Measurements from ENCODE around the gene ARRB1. TPM values are rescaled to one million over a fixed set of nuclear protein-coding genes. Genes with fewer than 3 reads are reported as not detected.

ARRB1 gene
- total and polyA plus RNA-seq, 2 of the 13 experiments (the other 11 are each of a cell fraction or from before 2014, with no cell fraction given): 22.5 to 35.7 TPM

DNA sequence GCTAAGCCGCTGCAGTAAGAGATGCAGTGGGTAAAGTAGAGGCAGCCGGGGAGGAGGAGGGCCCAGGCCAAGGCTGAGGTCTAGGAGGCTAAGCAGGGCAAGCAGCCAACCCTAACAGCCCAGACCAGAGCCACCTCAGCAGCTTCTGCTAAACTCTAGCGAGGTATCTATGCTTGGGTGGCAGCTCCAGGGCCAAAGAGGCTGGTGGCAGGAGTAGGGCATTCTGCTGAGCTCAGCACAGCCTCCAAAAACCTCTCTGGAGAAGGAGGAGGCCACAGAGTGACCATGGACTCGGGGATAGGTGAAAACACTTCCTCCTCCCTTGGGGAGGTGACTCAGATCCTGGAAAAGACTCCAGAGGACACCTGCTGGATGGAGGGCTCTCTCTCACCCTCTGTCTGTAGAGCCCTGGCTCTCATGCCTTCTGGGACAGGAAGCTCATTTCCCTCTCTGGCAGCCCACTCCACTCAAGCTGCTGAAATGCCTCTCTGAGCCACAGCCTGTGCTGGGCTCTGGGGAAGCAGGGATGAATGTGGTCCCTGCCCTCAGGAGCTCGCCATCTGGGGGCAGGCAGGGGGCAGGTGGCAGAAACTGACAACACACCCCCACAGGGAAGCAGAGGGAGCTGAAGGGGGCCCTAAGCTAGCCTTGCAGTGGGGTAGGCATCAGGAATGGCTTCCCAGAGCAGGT is 127.4 kb downstream of the ARRB1 start:
- no TSS peak for BruUV-seq (replicated peaks)
- intact Hi-C loops (cut with micrococcal nuclease; ENCODE audit: unreplicated experiment) (no loop called here), in situ Hi-C loops (cut with HindIII; ENCODE audit: extremely low pct_ligation_motif_present, low pct_unique_long_range_greater_than_20kb) (no loop called here)
- Histone ChIP-seq H3K9ac (ENCODE audit: insufficient read depth, low read depth, low read length) (no peak overlapping the region), H3K79me2 (ENCODE audit: insufficient read depth, low read length) (no peaks in the 10 kb centered on the region), H4K20me1 (ENCODE audit: insufficient read depth, low read length) (no peaks in the 10 kb centered on the region), H3K36me3 (replicated peaks in 1 of 2; ENCODE audit: control insufficient read depth in 1 of 2, insufficient read depth in 2 of 2, low read length in 2 of 2) (no peaks in the 10 kb centered on the region), H3K27me3 (ENCODE audit: control insufficient read depth in 1 of 2, insufficient read depth in 2 of 2, low read length in 2 of 2) (peaks cover 1 to 18% of the 10 kb centered on the region in 2 experiments; a peak in 4 of 5 replicates), H2AFZ (ENCODE audit: low read length) (no peak overlapping the region), H3K4me2 (ENCODE audit: low read depth, low read length) (no peak overlapping the region), H3K4me1 (ENCODE audit: insufficient read depth, low read length) (no peaks in the 10 kb centered on the region), H3K4me3 (replicated peaks in 1 of 3; ENCODE audit: insufficient read depth in 1 of 3, low read depth in 2 of 3, low read length in 3 of 3) (no peak overlapping the region), H3K9me3 (ENCODE audit: low read length) (no peaks in the 10 kb centered on the region), H3K27ac (ENCODE audit: extremely low read length, insufficient read depth, low read length) (no peak overlapping the region)
- DNase-seq (ENCODE audit: low spot score) (peak; percentile 17), FAIRE-seq (no peak), ATAC-seq (peak; percentile 92)
- CTCF ChIA-PET (ENCODE audit: low intra/inter-chr PET ratio, low total read pairs): no interaction called here
- POLR2A ChIA-PET: interaction anchor here (1.5 kb wide), 1 partner anchor 10 kb away, joined by 4 read pairs; no protein-coding TSS in a partner anchor
- whole genome bisulfite sequencing (ENCODE audit: low lambda C conversion rate): 0% methylated on average over 3 of the region's 5 CpGs
- TF ChIP-seq ZKSCAN8 (CRISPR knock-in tag; IDR thresholded peaks at IDR 0.05; ENCODE audit: borderline replicate concordance) (no peak), NR1H2 (CRISPR knock-in tag; IDR thresholded peaks at IDR 0.05; ENCODE audit: borderline replicate concordance, low read depth) (no peak), MAFK (conservative IDR thresholded peaks at IDR 0.05 in 1 of 2, IDR thresholded peaks at IDR 0.05 in 1 of 2; ENCODE audit: low read length in 2 of 2) (peak; percentile 20 to 61; a peak in 2 of 4 replicates), STAG1 (CRISPR knock-in tag; IDR thresholded peaks at IDR 0.05) (peak; percentile 50), SMC3 (IDR thresholded peaks at IDR 0.05; ENCODE audit: low read length) (peak; percentile 12; the same call in 1 of the 2 replicates), NFE2L1 (CRISPR knock-in tag; IDR thresholded peaks at IDR 0.05; ENCODE audit: borderline replicate concordance) (no peak), PHF21A (CRISPR knock-in tag; IDR thresholded peaks at IDR 0.05) (no peak)
- TF ChIP-seq, protein P1, sequence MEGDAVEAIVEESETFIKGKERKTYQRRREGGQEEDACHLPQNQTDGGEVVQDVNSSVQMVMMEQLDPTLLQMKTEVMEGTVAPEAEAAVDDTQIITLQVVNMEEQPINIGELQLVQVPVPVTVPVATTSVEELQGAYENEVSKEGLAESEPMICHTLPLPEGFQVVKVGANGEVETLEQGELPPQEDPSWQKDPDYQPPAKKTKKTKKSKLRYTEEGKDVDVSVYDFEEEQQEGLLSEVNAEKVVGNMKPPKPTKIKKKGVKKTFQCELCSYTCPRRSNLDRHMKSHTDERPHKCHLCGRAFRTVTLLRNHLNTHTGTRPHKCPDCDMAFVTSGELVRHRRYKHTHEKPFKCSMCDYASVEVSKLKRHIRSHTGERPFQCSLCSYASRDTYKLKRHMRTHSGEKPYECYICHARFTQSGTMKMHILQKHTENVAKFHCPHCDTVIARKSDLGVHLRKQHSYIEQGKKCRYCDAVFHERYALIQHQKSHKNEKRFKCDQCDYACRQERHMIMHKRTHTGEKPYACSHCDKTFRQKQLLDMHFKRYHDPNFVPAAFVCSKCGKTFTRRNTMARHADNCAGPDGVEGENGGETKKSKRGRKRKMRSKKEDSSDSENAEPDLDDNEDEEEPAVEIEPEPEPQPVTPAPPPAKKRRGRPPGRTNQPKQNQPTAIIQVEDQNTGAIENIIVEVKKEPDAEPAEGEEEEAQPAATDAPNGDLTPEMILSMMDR (CRISPR knock-in tag; IDR thresholded peaks at IDR 0.05): peak; percentile 39
- TF ChIP-seq, protein P2, sequence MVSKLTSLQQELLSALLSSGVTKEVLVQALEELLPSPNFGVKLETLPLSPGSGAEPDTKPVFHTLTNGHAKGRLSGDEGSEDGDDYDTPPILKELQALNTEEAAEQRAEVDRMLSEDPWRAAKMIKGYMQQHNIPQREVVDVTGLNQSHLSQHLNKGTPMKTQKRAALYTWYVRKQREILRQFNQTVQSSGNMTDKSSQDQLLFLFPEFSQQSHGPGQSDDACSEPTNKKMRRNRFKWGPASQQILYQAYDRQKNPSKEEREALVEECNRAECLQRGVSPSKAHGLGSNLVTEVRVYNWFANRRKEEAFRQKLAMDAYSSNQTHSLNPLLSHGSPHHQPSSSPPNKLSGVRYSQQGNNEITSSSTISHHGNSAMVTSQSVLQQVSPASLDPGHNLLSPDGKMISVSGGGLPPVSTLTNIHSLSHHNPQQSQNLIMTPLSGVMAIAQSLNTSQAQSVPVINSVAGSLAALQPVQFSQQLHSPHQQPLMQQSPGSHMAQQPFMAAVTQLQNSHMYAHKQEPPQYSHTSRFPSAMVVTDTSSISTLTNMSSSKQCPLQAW (CRISPR knock-in tag; IDR thresholded peaks at IDR 0.05): no peak
